Testis (tissue), 3 donors: ENCODE measurements around the gene BAIAP2. TPM values are rescaled to one million over a fixed set of nuclear protein-coding genes. Genes with fewer than 3 reads are reported as not detected.

Source experiments
- DNase-seq: peaks from one replicate; pipeline ENCODE4 v3.0.0-alpha.2; 2019
- H3K27ac ChIP-seq, 2 donors: fragments of 200-600 bp; sonication (generic); one replicate each; pipeline ENCODE4 v1.5.1; 2019
- H3K27me3 ChIP-seq: fragments of 200-600 bp; sonication (generic); one replicate; pipeline ENCODE4 v1.5.1; 2019
- H3K36me3 ChIP-seq: fragments of 200-600 bp; sonication (generic); one replicate; pipeline ENCODE4 v1.5.1; 2017; ENCODE audit warnings: low read depth; ENCODE audit errors: missing control alignments
- H3K4me1 ChIP-seq: fragments of 200-600 bp; sonication (generic); one replicate; pipeline ENCODE4 v1.5.1; 2019
- H3K4me3 ChIP-seq, 2 donors: fragments of 200-600 bp; sonication (generic); one replicate each; pipeline ENCODE4 v1.5.1; 2017 to 2019
- H3K9me3 ChIP-seq: fragments of 200-600 bp; sonication (generic); one replicate; pipeline ENCODE4 v1.5.1; 2017
- CTCF ChIP-seq, 3 experiments: fragments of 450-650 bp in 2 of 3; fragments of 200-600 bp in 1 of 3; sonication (generic) in 1 of 3; IDR thresholded peaks; one replicate each; pipeline ENCODE4 v1.5.1; 2016 to 2019; ENCODE audit warnings: antibody characterized with exemption in 3 of 3, mild to moderate bottlenecking in 2 of 3, moderate library complexity in 1 of 3
- POLR2A ChIP-seq: fragments of 450-650 bp; IDR thresholded peaks from one replicate; pipeline ENCODE4 v1.6.1; 2017; ENCODE audit warnings: antibody characterized with exemption, mild to moderate bottlenecking, moderate library complexity
- WGBS, 2 donors: methylation state at CpG; one replicate each; pipeline ENCODE4 v1.1.5; 2018; 5-methylcytosine and 5-hydroxymethylcytosine counted together
- intact Hi-C: fragments of 100-400 bp; cut with DNase I; formaldehyde crosslinking; loops from one replicate; pipeline ENCODE4 v1.15.1; 2023; ENCODE audit warnings: low total_unique reads
- polyA plus RNA-seq: library from polyadenylated mRNA; stranded (reverse); fragments of 350-450 nt; fragmentation: Illumina TruSeq; extraction: RNeasy Lipid Tissue Mini Kit (QIAGEN cat#74804); gene quantifications from one replicate; pipeline ENCODE4 v1.2.3, GENCODE V29; 2014; ENCODE audit warnings: low read depth, low replicate concordance; ENCODE audit not compliant: insufficient read depth
- total RNA-seq, 2 donors: library from RNA; depleted of rRNA; stranded (reverse); fragments of >200 nt; gene quantifications; one replicate each; pipeline ENCODE4 v1.2.3, GENCODE V29; 2016

Gene BAIAP2
- total and polyA plus RNA-seq, 3 donors from 2014 or later, result 36.7 to 67.5 (median 67.3) TPM

GRCh38 chr17:81103379-81103778 lies 68.4 kb downstream of the BAIAP2 start:
- WGBS, 2 donors, result 92 to 94% methylated on average over 18 to 20 of the region's 20 CpGs
- no peaks in the 10 kb centered on the region for H3K9me3 ChIP-seq
- peaks cover 2% of the 10 kb centered on the region for H3K4me1 ChIP-seq
- H3K27ac ChIP-seq, result no peak overlapping the region
- intact Hi-C loops, result no loop called here
- H3K27me3 ChIP-seq, result no peaks in the 10 kb centered on the region
- DNase-seq, result no peak
- H3K4me3 ChIP-seq, result no peak overlapping the region
- H3K36me3 ChIP-seq, result no peaks in the 10 kb centered on the region
- TF ChIP-seq POLR2A, result no peak
- TF ChIP-seq CTCF (IDR thresholded peaks at IDR 0.05), result no peak

GRCh38 chr17:81106716-81107115 lies 71.8 kb downstream of the BAIAP2 start:
- intact Hi-C loops, result no loop called here
- TF ChIP-seq POLR2A (no peak), CTCF (IDR thresholded peaks at IDR 0.05) (no peak)
- Histone ChIP-seq H3K4me3 (no peak overlapping the region), H3K4me1 (no peaks in the 10 kb centered on the region), H3K27me3 (no peaks in the 10 kb centered on the region), H3K36me3 (no peaks in the 10 kb centered on the region), H3K9me3 (no peaks in the 10 kb centered on the region), H3K27ac (no peak overlapping the region)
- 91 to 96% methylated on average over 12 to 20 of the region's 24 CpGs for WGBS, 2 donors
- no peak for DNase-seq

- Histone ChIP-seq H3K4me1 (no peaks in the 10 kb centered on the region), H3K9me3 (no peaks in the 10 kb centered on the region), H3K27ac (no peak overlapping the region), H3K27me3 (no peaks in the 10 kb centered on the region), H3K36me3 (no peaks in the 10 kb centered on the region), H3K4me3 (no peak overlapping the region)
- 84 to 94% methylated on average over 6 to 8 of the region's 9 CpGs for WGBS, 2 donors
- intact Hi-C loops, result no loop called here
- no peak for TF ChIP-seq POLR2A
- TF ChIP-seq CTCF (IDR thresholded peaks at IDR 0.05), result no peak
- no peak for DNase-seq
Measured at GRCh38 chr17:81108220-81108619, 73.3 kb downstream of the BAIAP2 start.

GRCh38 chr17:81109957-81110356 lies 75.0 kb downstream of the BAIAP2 start:
- no peaks in the 10 kb centered on the region for H3K27me3 ChIP-seq
- WGBS, 2 donors, result 83 to 92% methylated on average over 22 of the region's 22 CpGs
- no peak for TF ChIP-seq POLR2A
- TF ChIP-seq CTCF (IDR thresholded peaks at IDR 0.05), result no peak
- no peak overlapping the region for H3K27ac ChIP-seq
- no peak for DNase-seq
- H3K4me1 ChIP-seq, result no peaks in the 10 kb centered on the region
- intact Hi-C loops, result no loop called here
- no peak overlapping the region for H3K4me3 ChIP-seq
- no peaks in the 10 kb centered on the region for H3K36me3 ChIP-seq
- H3K9me3 ChIP-seq, result no peaks in the 10 kb centered on the region

- Histone ChIP-seq H3K9me3 (no peaks in the 10 kb centered on the region), H3K27ac (no peak overlapping the region), H3K36me3 (no peaks in the 10 kb centered on the region), H3K4me3 (no peak overlapping the region), H3K27me3 (no peaks in the 10 kb centered on the region), H3K4me1 (no peaks in the 10 kb centered on the region)
- TF ChIP-seq POLR2A, result no peak
- no peak for TF ChIP-seq CTCF (IDR thresholded peaks at IDR 0.05)
- DNase-seq, result no peak
- intact Hi-C loops, result no loop called here
- WGBS, 2 donors, result 82 to 87% methylated on average over 24 to 30 of the region's 30 CpGs
Measured at GRCh38 chr17:81110488-81111040, 75.6 kb downstream of the BAIAP2 start.
